SHP77 treated with DMSO at 0.1 percent for 48 hours (cell line): Measurements from ENCODE around the gene WLS.
"Not testable (repeated sequence)": the region's sequence is repeated elsewhere in the genome, so short reads cannot be mapped to it uniquely, and the experiment has no call there.

ENCODE experiments used
- DNase-seq: peaks from one replicate; lab custom pipeline; 2025; lab: John Stamatoyannopoulos, UW

The WLS gene

GRCh38 chr1:68232289-68233148 lies at the start of gene WLS:
Gene WLS, minus strand, starts transcription at chr1:68232523. Its CDS starts 224 bp downstream, at chr1:68232299.
- peak; percentile 57 for DNase-seq

- no peak for DNase-seq
Observed at GRCh38 chr1:68280286-68280685, 48.0 kb upstream of the WLS start.

GRCh38 chr1:68279846-68280245 lies 47.5 kb upstream of the WLS start:
- DNase-seq, result no peak

GRCh38 chr1:68278221-68278620 lies 45.9 kb upstream of the WLS start:
- no peak for DNase-seq

- no peak for DNase-seq
Observed at GRCh38 chr1:68276448-68276847, 44.1 kb upstream of the WLS start.

- no peak for DNase-seq
Observed at GRCh38 chr1:68273530-68273929, 41.2 kb upstream of the WLS start.

- DNase-seq, result no peak
Observed at GRCh38 chr1:68271596-68271995, 39.3 kb upstream of the WLS start.

- DNase-seq, result no peak
Observed at GRCh38 chr1:68270951-68271350, 38.6 kb upstream of the WLS start.

GRCh38 chr1:68269637-68270430 lies 37.5 kb upstream of the WLS start:
- no peak for DNase-seq

GRCh38 chr1:68268896-68269483 lies 36.7 kb upstream of the WLS start:
- no peak for DNase-seq

- DNase-seq, result not testable (repeated sequence)
Observed at GRCh38 chr1:68256824-68257223, 24.5 kb upstream of the WLS start.

- no peak for DNase-seq
Observed at GRCh38 chr1:68255301-68255700, 23.0 kb upstream of the WLS start.

- no peak for DNase-seq
Observed at GRCh38 chr1:68254667-68255226, 22.4 kb upstream of the WLS start.

- DNase-seq, result no peak
Observed at GRCh38 chr1:68237040-68237439, 4.7 kb upstream of the WLS start.

GRCh38 chr1:68234094-68234493 lies 1.8 kb upstream of the WLS start:
- DNase-seq, result no peak

- no peak for DNase-seq
Observed at GRCh38 chr1:68233202-68233601, 879 bp upstream of the WLS start.

- no peak for DNase-seq
Observed at GRCh38 chr1:68231627-68232288, 565 bp downstream of the WLS start.

- DNase-seq, result no peak
Observed at GRCh38 chr1:68230901-68231626, 1.3 kb downstream of the WLS start.

- DNase-seq, result no peak
Observed at GRCh38 chr1:68230484-68230802, 1.9 kb downstream of the WLS start.

GRCh38 chr1:68229650-68230483 lies 2.5 kb downstream of the WLS start:
- DNase-seq, result no peak
